ENCODE results near the gene C1orf198.

DNA sequence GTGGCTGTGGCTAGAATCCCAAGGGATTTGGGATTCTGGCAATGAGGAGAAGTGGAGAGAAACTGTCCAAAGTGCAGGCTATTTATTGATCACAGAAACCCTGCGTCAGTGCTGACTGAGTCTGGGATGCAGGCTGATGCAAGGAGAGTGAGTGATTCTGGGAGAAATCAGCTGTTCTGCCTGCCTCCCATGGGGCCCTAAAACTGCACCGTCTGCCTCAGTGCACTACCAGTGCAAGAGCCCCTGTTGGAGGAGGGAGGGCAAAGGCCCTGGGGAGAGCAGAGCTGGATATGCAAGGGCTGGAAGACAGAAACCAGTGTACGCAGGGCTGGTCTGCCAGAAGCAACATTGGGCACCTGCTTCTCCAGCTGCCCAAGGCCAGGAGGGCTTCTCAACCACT lies 42.6 kb downstream of the C1orf198 start:
- TF ChIP-seq, protein P1, sequence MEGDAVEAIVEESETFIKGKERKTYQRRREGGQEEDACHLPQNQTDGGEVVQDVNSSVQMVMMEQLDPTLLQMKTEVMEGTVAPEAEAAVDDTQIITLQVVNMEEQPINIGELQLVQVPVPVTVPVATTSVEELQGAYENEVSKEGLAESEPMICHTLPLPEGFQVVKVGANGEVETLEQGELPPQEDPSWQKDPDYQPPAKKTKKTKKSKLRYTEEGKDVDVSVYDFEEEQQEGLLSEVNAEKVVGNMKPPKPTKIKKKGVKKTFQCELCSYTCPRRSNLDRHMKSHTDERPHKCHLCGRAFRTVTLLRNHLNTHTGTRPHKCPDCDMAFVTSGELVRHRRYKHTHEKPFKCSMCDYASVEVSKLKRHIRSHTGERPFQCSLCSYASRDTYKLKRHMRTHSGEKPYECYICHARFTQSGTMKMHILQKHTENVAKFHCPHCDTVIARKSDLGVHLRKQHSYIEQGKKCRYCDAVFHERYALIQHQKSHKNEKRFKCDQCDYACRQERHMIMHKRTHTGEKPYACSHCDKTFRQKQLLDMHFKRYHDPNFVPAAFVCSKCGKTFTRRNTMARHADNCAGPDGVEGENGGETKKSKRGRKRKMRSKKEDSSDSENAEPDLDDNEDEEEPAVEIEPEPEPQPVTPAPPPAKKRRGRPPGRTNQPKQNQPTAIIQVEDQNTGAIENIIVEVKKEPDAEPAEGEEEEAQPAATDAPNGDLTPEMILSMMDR (IDR thresholded peaks at IDR 0.05), result no peak
- TF ChIP-seq POLR2A (IDR thresholded peaks at IDR 0.05), result no peak

All from thyroid gland (tissue), 4 donors.